Spleen (tissue), 11 donors: ENCODE results near the gene SCFD2. TPM values are rescaled to one million over a fixed set of nuclear protein-coding genes. Genes with fewer than 3 reads are reported as not detected.
A peak's percentile ranks its signal among the peaks of the same experiment; 100 is the strongest.

ENCODE experiments used
- DNase-seq: peaks from one replicate; pipeline ENCODE4 v3.0.0-alpha.2; 2020
- H3K27ac ChIP-seq, 8 donors: fragments of 200-600 bp; sonication (generic) in 7 of 8; 1 replicate in 4 of 8; 2 replicates in 4 of 8; pipeline versions ENCODE4 v1.5.0 to v1.8.0; 2016 to 2021; ENCODE audit warnings: inconsistent platforms in 4 of 8, mild to moderate bottlenecking in 4 of 8, moderate library complexity in 1 of 8
- H3K27me3 ChIP-seq, 7 donors: fragments of 200-600 bp; sonication (generic) in 6 of 7; replicated peaks in 1 of 7; 1 replicate in 4 of 7; 2 replicates in 3 of 7; pipeline versions ENCODE4 v1.5.0 to v1.8.0; 2016 to 2021; ENCODE audit warnings: inconsistent platforms in 3 of 7, mild to moderate bottlenecking in 1 of 7
- H3K36me3 ChIP-seq, 6 donors: fragments of 200-600 bp; sonication (generic) in 5 of 6; 1 replicate in 4 of 6; 2 replicates in 2 of 6; pipeline versions ENCODE4 v1.5.0 to v1.8.0; 2016 to 2021; ENCODE audit warnings: inconsistent platforms in 2 of 6
- H3K4me1 ChIP-seq, 6 donors: fragments of 200-600 bp; sonication (generic) in 5 of 6; 1 replicate in 3 of 6; 2 replicates in 3 of 6; pipeline versions ENCODE4 v1.5.0 to v1.8.0; 2016 to 2021; ENCODE audit warnings: inconsistent platforms in 3 of 6
- H3K4me3 ChIP-seq, 8 donors: fragments of 200-600 bp; sonication (generic) in 7 of 8; 1 replicate in 4 of 8; 2 replicates in 4 of 8; pipeline versions ENCODE4 v1.5.0 to v1.8.0; 2016 to 2021; ENCODE audit warnings: inconsistent platforms in 4 of 8, mild to moderate bottlenecking in 4 of 8, moderate library complexity in 2 of 8
- H3K9me3 ChIP-seq, 8 donors: fragments of 200-600 bp; sonication (generic) in 7 of 8; 1 replicate in 4 of 8; 2 replicates in 4 of 8; pipeline versions ENCODE4 v1.5.0 to v1.8.0; 2016 to 2021; ENCODE audit warnings: inconsistent platforms in 4 of 8
- CTCF ChIP-seq, 11 experiments: fragments of 200-600 bp in 7 of 11; fragments of 450-650 bp in 4 of 11; sonication (generic) in 4 of 11; IDR thresholded peaks in 8 of 11; conservative IDR thresholded peaks in 3 of 11; 1 replicate in 7 of 11; 2 replicates in 4 of 11; pipeline versions ENCODE4 v1.4.0 to v1.8.0; 2016 to 2021; ENCODE audit warnings: antibody characterized with exemption in 11 of 11, inconsistent platforms in 4 of 11, mild to moderate bottlenecking in 1 of 11
- POLR2A ChIP-seq, 3 donors: fragments of 450-650 bp; IDR thresholded peaks; one replicate each; pipeline ENCODE4 v1.5.1; 2017; ENCODE audit warnings: antibody characterized with exemption in 3 of 3, mild to moderate bottlenecking in 1 of 3
- POLR2AphosphoS5 ChIP-seq, 3 donors: sonication (generic); formaldehyde crosslinking; IDR thresholded peaks; one replicate each; pipeline ENCODE4 v1.5.1; 2017; ENCODE audit warnings: antibody characterized with exemption in 3 of 3
- WGBS, 5 donors: extraction: QIAGEN DNeasy Blood & Tissue Kit in 3 of 5; methylation state at CpG; one replicate each; pipeline versions ENCODE4 v1.1.5 to v1.1.7; 2013 to 2018; 5-methylcytosine and 5-hydroxymethylcytosine counted together
- intact Hi-C: fragments of 100-400 bp; cut with DNase I; formaldehyde crosslinking; loops from one replicate; pipeline ENCODE4 v1.15.0; 2023; ENCODE audit warnings: low total_unique reads
- polyA plus RNA-seq, 3 donors: library from polyadenylated mRNA; stranded (reverse); fragments of 200-250 nt; gene quantifications; one replicate each; pipeline ENCODE4 v1.2.1, GENCODE V29; 2013
- total RNA-seq, 7 donors: library from RNA; depleted of rRNA in 3 of 7; stranded (reverse); fragments of >200 nt in 3 of 7; fragmentation: NEBNext Ultra II Directional in 4 of 7; extraction: Animal tissue kit (Norgen Biotek cat#: 25700) in 4 of 7; gene quantifications; one replicate each; pipeline versions ENCODE4 v1.1.0 to v1.2.1, GENCODE V29; 2016 to 2021
- donor health status: healthy with polysubstance abuse.
- donor health status: DM: no; HTN: no; CAD: no; lungs with moderate emphysema.
- donor health status: DM: no; HTN: no; CAD: no.
- donor health status: Bipolar disorder and iron deficiency.
- donor health status: healthy.
- donor health status: DM: no; HTN: no; CAD: no.
- donor health status: DM: yes; HTN: yes; CAD: no.

Gene SCFD2
- total and polyA plus RNA-seq, 10 donors: 3.6 to 42.1 (median 21.1) TPM

DNA sequence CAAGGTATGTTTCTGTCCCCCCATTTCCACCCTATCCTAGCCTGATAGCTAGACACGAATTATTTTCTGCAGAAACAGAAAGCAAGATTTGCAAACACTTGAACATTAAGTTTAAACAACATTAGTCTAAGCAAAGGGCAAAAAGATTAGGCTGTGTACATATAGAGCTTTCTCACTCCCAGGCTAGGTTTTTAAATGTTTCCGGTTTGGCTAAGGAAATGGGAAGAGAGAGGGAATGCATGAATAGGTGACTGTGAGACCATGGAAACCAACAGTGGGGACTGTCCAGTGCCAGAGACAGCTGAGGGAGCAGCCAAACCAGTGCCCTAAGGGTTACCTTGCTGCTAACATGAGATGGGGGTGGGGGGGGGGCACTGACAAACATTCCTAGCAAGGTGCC, 242.7 kb downstream of the SCFD2 start:
- DNase-seq: no peak
- Histone ChIP-seq H3K27me3 (no peaks in the 10 kb centered on the region), H3K27ac (no peak overlapping the region), H3K36me3 (no peaks in the 10 kb centered on the region), H3K4me1 (peaks cover 0 to 21% (median 14%) of the 10 kb centered on the region in 6 donors), H3K9me3 (no peaks in the 10 kb centered on the region), H3K4me3 (no peak overlapping the region)
- WGBS, 5 donors: 75 to 87% (median 77%) methylated on average over 2 of the region's 2 CpGs
- intact Hi-C loops: no loop called here
- TF ChIP-seq POLR2AphosphoS5 (IDR thresholded peaks at IDR 0.05) (no peak), POLR2A (IDR thresholded peaks at IDR 0.05) (no peak), CTCF (IDR thresholded peaks at IDR 0.05 in 8 of 11, conservative IDR thresholded peaks at IDR 0.05 in 3 of 11) (no peak)

DNA sequence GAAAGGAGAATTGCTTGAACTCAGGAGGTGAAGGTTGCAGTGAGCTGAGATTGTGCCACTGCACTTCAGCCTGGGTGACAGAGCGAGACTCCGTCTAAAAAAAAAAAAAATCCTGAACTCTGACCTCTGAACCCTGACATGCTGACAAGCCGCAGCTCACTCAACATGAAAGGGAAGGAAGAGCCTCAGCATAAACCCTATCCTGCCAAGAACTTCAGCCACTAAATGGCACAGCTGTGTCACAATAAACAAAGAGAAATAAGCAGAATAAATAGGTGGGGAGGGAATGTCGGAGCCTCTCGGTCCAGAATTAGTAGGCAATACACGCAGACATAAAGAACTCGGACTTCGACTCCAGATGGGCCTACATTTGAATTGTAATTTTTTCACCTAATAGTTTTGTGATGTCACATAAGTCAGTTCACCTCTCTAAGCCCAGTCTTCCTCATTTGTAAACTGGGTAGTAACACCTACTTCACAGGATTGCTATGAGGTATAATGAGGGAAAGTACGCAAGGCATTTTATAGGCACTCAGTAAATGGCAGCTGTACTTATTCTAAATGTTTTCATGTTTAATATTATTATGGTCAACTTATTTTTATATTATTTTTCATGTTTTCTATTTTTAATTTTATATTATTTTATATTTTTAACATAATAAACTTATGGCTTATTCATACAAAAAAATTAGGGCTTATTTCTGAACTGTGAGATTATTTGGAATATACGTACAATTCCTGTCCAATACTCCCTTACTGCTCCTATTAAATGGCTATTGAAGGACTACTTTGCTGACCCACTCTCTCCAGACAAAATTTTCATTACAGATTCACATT, 243.4 kb downstream of the SCFD2 start:
- intact Hi-C loops: no loop called here
- peak overlapping the region in 1 of 8 donors; percentile 14 for H3K27ac ChIP-seq
- no peaks in the 10 kb centered on the region for H3K9me3 ChIP-seq
- H3K4me3 ChIP-seq: no peak overlapping the region
- peaks cover 0 to 21% (median 14%) of the 10 kb centered on the region in 6 donors for H3K4me1 ChIP-seq
- WGBS, 5 donors: 71 to 86% (median 81%) methylated on average over 10 of the region's 10 CpGs
- H3K36me3 ChIP-seq: no peaks in the 10 kb centered on the region
- no peaks in the 10 kb centered on the region for H3K27me3 ChIP-seq
- DNase-seq: no peak
- TF ChIP-seq POLR2A (IDR thresholded peaks at IDR 0.05) (no peak), CTCF (IDR thresholded peaks at IDR 0.05 in 8 of 11, conservative IDR thresholded peaks at IDR 0.05 in 3 of 11) (no peak), POLR2AphosphoS5 (IDR thresholded peaks at IDR 0.05) (no peak)

DNA sequence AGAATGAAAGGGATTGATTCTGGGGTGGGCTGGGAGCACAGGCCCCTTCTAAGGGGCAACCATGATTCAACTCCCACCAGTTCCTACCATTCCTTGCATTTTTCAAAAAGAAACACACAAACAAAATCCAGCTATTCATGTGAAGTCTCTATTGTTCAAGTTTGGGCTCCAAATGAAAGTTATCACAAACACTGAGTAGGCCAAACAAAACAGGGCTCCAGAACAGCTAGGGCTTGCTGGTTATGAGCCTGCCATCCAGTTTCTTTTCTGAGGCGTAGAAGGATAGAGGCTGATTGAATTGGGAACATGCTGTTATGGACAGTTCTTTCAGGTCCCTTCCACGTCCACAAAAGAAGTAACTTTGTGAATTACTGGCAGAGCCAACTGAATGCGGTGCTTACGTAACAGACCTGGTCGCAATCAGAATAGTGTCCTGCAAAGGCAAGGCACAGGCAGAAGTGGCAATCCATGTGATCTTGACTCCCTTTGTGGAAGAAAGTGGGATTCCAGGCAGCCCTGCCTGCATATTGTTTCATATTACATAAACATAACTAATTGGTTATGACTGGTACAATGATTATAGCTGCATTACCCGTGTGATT, 244.5 kb downstream of the SCFD2 start:
- H3K27me3 ChIP-seq: no peaks in the 10 kb centered on the region
- TF ChIP-seq CTCF (IDR thresholded peaks at IDR 0.05 in 8 of 11, conservative IDR thresholded peaks at IDR 0.05 in 3 of 11) (no peak), POLR2AphosphoS5 (IDR thresholded peaks at IDR 0.05) (no peak), POLR2A (IDR thresholded peaks at IDR 0.05) (no peak)
- no peaks in the 10 kb centered on the region for H3K36me3 ChIP-seq
- peaks cover 0 to 21% (median 14%) of the 10 kb centered on the region in 6 donors for H3K4me1 ChIP-seq
- intact Hi-C loops: no loop called here
- WGBS, 5 donors: 76 to 94% (median 90%) methylated on average over 6 of the region's 6 CpGs
- H3K4me3 ChIP-seq: no peak overlapping the region
- peak overlapping the region in 7 of 8 donors; percentile 5 to 69 (median 35) for H3K27ac ChIP-seq
- no peaks in the 10 kb centered on the region for H3K9me3 ChIP-seq
- DNase-seq: no peak

- H3K36me3 ChIP-seq: no peaks in the 10 kb centered on the region
Observed at GRCh38 chr4:53120778-53121177, 245.1 kb downstream of the SCFD2 start.

More at GRCh38 chr4:53120778-53121177, 245.1 kb downstream of the SCFD2 start:
- 65 to 78% (median 73%) methylated on average over 6 of the region's 6 CpGs for WGBS, 5 donors
- Histone ChIP-seq H3K9me3 (no peaks in the 10 kb centered on the region), H3K27me3 (no peaks in the 10 kb centered on the region), H3K4me1 (peaks cover 0 to 21% (median 14%) of the 10 kb centered on the region in 6 donors), H3K27ac (peak overlapping the region in 7 of 8 donors; percentile 5 to 69 (median 35)), H3K4me3 (no peak overlapping the region)
- DNase-seq: no peak
- no peak for TF ChIP-seq POLR2A (IDR thresholded peaks at IDR 0.05)
- TF ChIP-seq CTCF (IDR thresholded peaks at IDR 0.05 in 8 of 11, conservative IDR thresholded peaks at IDR 0.05 in 3 of 11): no peak
- TF ChIP-seq POLR2AphosphoS5 (IDR thresholded peaks at IDR 0.05): peak in 1 of 3 donors; percentile 18
- intact Hi-C loops: no loop called here
